Suppressor macrophage treated with lipopolysaccharide for 4 hours (primary cell): ENCODE data around the gene SMIM1.
A peak's percentile ranks its signal among the peaks of the same experiment; 100 is the strongest.

Experiments used
- DNase-seq: peaks from one replicate; pipeline ENCODE4 v3.0.0-alpha.2; 2020

Gene SMIM1

GRCh38 chr1:3759796-3760195 lies 12.8 kb upstream of the SMIM1 start:
- no peak for DNase-seq

GRCh38 chr1:3761296-3762010 lies 11.1 kb upstream of the SMIM1 start:
- DNase-seq = no peak

GRCh38 chr1:3762151-3762872 lies 10.2 kb upstream of the SMIM1 start:
- no peak for DNase-seq

GRCh38 chr1:3762873-3763228 lies 9.7 kb upstream of the SMIM1 start:
- DNase-seq = no peak

- DNase-seq = no peak
These were observed 9.0 kb upstream of the SMIM1 start for GRCh38 chr1:3763351-3764125.

GRCh38 chr1:3767328-3767925 lies 5.1 kb upstream of the SMIM1 start:
- DNase-seq = no peak

GRCh38 chr1:3768811-3769390 lies 3.6 kb upstream of the SMIM1 start:
- DNase-seq = no peak

GRCh38 chr1:3770047-3770765 lies 2.3 kb upstream of the SMIM1 start:
- no peak for DNase-seq

- DNase-seq = no peak
These were observed 1.2 kb upstream of the SMIM1 start for GRCh38 chr1:3771108-3772026.

GRCh38 chr1:3772027-3772714 lies 378 bp upstream of the SMIM1 start:
- peak; percentile 79 for DNase-seq

- no peak for DNase-seq
These were observed 1.2 kb downstream of the SMIM1 start for GRCh38 chr1:3773572-3774275.

GRCh38 chr1:3774276-3774945 lies 1.9 kb downstream of the SMIM1 start:
- no peak for DNase-seq

- DNase-seq = no peak
These were observed 2.5 kb downstream of the SMIM1 start for GRCh38 chr1:3774946-3775489.

- DNase-seq = peak; percentile 63
These were observed 3.1 kb downstream of the SMIM1 start for GRCh38 chr1:3775490-3776230.

GRCh38 chr1:3776231-3776961 lies 3.8 kb downstream of the SMIM1 start:
- DNase-seq = no peak

GRCh38 chr1:3777078-3777547 lies 4.6 kb downstream of the SMIM1 start:
- no peak for DNase-seq
